A673 (cell line): ENCODE measurements around the gene PGC. TPM values are rescaled to one million over a fixed set of nuclear protein-coding genes. Genes with fewer than 3 reads are reported as not detected.

Source experiments
- BruUV-seq: library from RNA; stranded (reverse); fragments of 400-500 nt; replicated peaks from 2 replicates; lab custom pipeline; 2021; lab: Mats Ljungman, UMichigan
- CTCF ChIA-PET: fragments of 300-600 bp; sonication (Branson Sonifier 250); formaldehyde crosslinking; loops from one replicate; lab custom pipeline; 2022; ENCODE audit warnings: antibody characterized with exemption; lab: Charles Lee
- POLR2A ChIA-PET: fragments of 300-600 bp; sonication (Branson Sonifier 250); formaldehyde crosslinking; loops from one replicate; lab custom pipeline; 2022; ENCODE audit warnings: antibody characterized with exemption; ENCODE audit not compliant: low non-redundant PET; lab: Charles Lee
- DNase-seq: peaks from one replicate; pipeline ENCODE4 v3.0.0-alpha.2; 2015; ENCODE audit warnings: low spot score
- H3K27ac ChIP-seq: fragments of 200-600 bp; sonication (generic); 2 replicates; pipeline ENCODE4 v1.5.1; 2016; ENCODE audit warnings: mixed run types, low read depth, mild to moderate bottlenecking, mixed read lengths, antibody characterized with exemption, low read length; ENCODE audit not compliant: poor library complexity, severe bottlenecking
- H3K27me3 ChIP-seq: fragments of 200-600 bp; sonication (generic); replicated peaks from 2 replicates; pipeline ENCODE4 v1.6.1; 2017; ENCODE audit warnings: mixed run types, low read depth, mild to moderate bottlenecking, mixed read lengths, antibody characterized with exemption, low read length; ENCODE audit not compliant: insufficient read depth, poor library complexity
- H3K36me3 ChIP-seq: fragments of 200-600 bp; sonication (generic); 2 replicates; pipeline ENCODE4 v1.6.1; 2016; ENCODE audit warnings: mixed run types, mild to moderate bottlenecking, mixed read lengths, antibody characterized with exemption, low read length; ENCODE audit not compliant: insufficient read depth, poor library complexity, severe bottlenecking
- H3K4me1 ChIP-seq: fragments of 200-600 bp; sonication (generic); 2 replicates; pipeline ENCODE4 v1.6.1; 2017; ENCODE audit warnings: mixed run types, mild to moderate bottlenecking, mixed read lengths, antibody characterized with exemption, low read length; ENCODE audit not compliant: insufficient read depth, poor library complexity, severe bottlenecking
- H3K4me3 ChIP-seq: fragments of 200-600 bp; sonication (generic); 2 replicates; pipeline ENCODE4 v1.5.1; 2016; ENCODE audit warnings: low read depth, mixed run types, mild to moderate bottlenecking, mixed read lengths, low read length; ENCODE audit not compliant: poor library complexity, severe bottlenecking
- H3K9me3 ChIP-seq: fragments of 200-600 bp; sonication (generic); 2 replicates; pipeline ENCODE4 v1.6.1; 2016; ENCODE audit warnings: mixed run types, low read depth, mild to moderate bottlenecking, mixed read lengths, antibody characterized with exemption, low read length; ENCODE audit not compliant: poor library complexity, severe bottlenecking
- CTCF ChIP-seq: fragments of 300-800, 200-600 bp; sonication (generic); conservative IDR thresholded peaks from 2 replicates; pipeline ENCODE4 v1.5.1; 2017; ENCODE audit warnings: low read depth, mild to moderate bottlenecking, antibody characterized with exemption, low read length, moderate library complexity, mixed read lengths
- EZH2 ChIP-seq: fragments of 200-600 bp; sonication (generic); IDR thresholded peaks from 2 replicates; pipeline ENCODE4 v1.6.1; 2017; ENCODE audit warnings: borderline replicate concordance, low read depth, mild to moderate bottlenecking, mixed read lengths, antibody characterized with exemption, low read length; ENCODE audit not compliant: poor library complexity, severe bottlenecking
- intact Hi-C: fragments of 100-400 bp; cut with micrococcal nuclease; formaldehyde crosslinking; loops from one replicate; pipeline ENCODE4 v1.10.0; 2022; ENCODE audit not compliant: unreplicated experiment
- total RNA-seq: library from RNA; stranded (reverse); gene quantifications from 2 replicates; pipeline ENCODE4 v1.2.3, GENCODE V29; 2021

PGC gene
- total RNA-seq, 1 experiment from 2014 or later, result not detected

GRCh38 chr6:41736186-41736733 is 10.9 kb downstream of the PGC start:
- peaks cover 26% of the 10 kb centered on the region for H3K4me1 ChIP-seq
- no peaks in the 10 kb centered on the region for H3K9me3 ChIP-seq
- BruUV-seq, result no TSS peak
- peak overlapping the region; percentile 74 for H3K4me3 ChIP-seq
- intact Hi-C loops, result no loop called here
- CTCF ChIA-PET, result interaction anchor here (2.0 kb wide), 1 partner anchor 51 kb away, joined by 4 read pairs; the partner anchor contains the start of gene TOMM6
- no peaks in the 10 kb centered on the region for H3K36me3 ChIP-seq
- no peaks in the 10 kb centered on the region for H3K27me3 ChIP-seq
- POLR2A ChIA-PET, result no interaction called here
- DNase-seq, result peak; percentile 22
- H3K27ac ChIP-seq, result no peak overlapping the region
- TF ChIP-seq EZH2, result no peak
- TF ChIP-seq CTCF, result no peak

GRCh38 chr6:41735427-41736185 is 11.6 kb downstream of the PGC start, which contains the start of gene TFEB:
Gene TFEB, minus strand, starts transcription at chr6:41735608. Its CDS starts 44,395 bp downstream, at chr6:41691213.
- no TSS peak for BruUV-seq
- Histone ChIP-seq H3K36me3 (no peaks in the 10 kb centered on the region), H3K4me1 (peaks cover 26% of the 10 kb centered on the region), H3K27ac (peak within 1 kb of the TSS; percentile 54), H3K4me3 (peak within 1 kb of the TSS; percentile 74), H3K9me3 (no peaks in the 10 kb centered on the region), H3K27me3 (no peaks in the 10 kb centered on the region)
- ChIA-PET CTCF (interaction anchor here (1.6 to 2.0 kb wide), 3 partner anchors 52 to 133 kb away, joined by 4 to 8 read pairs (median 4); partner anchors contain the start of gene TOMM6), POLR2A (no interaction called here)
- intact Hi-C loops, result no loop called here
- DNase-seq, result peak; percentile 95
- TF ChIP-seq EZH2 (no peak), CTCF (peak; percentile 82)

- Histone ChIP-seq H3K36me3 (no peaks in the 10 kb centered on the region), H3K27me3 (no peaks in the 10 kb centered on the region), H3K4me3 (peak overlapping the region; percentile 74), H3K27ac (peak overlapping the region; percentile 54), H3K9me3 (no peaks in the 10 kb centered on the region), H3K4me1 (peaks cover 31% of the 10 kb centered on the region)
- peak; percentile 78 for DNase-seq
- intact Hi-C loops, result no loop called here
- BruUV-seq, result no TSS peak
- CTCF ChIA-PET, result interaction anchor here (0.6 to 2.0 kb wide), 9 partner anchors 14 to 1156 kb away, joined by 3 to 8 read pairs (median 4); partner anchors contain the start of gene TOMM6
- POLR2A ChIA-PET, result interaction anchor here (0.5 kb wide), 1 partner anchor 176 kb away, joined by 3 read pairs; no protein-coding TSS in a partner anchor
- no peak for TF ChIP-seq EZH2
- no peak for TF ChIP-seq CTCF
These were observed 12.4 kb downstream of the PGC start for GRCh38 chr6:41734666-41735426.
